Endodermal cell (in vitro differentiated cells): ENCODE data around the gene ANXA2R. TPM values are rescaled to one million over a fixed set of nuclear protein-coding genes. Genes with fewer than 3 reads are reported as not detected.

Experiments used
- DNase-seq: peaks from one replicate; pipeline ENCODE4 v3.0.0-alpha.2; 2017
- H3K27ac ChIP-seq: 2 replicates; pipeline ENCODE4 v1.5.1; 2013; ENCODE audit warnings: mild to moderate bottlenecking, low read depth, low read length, moderate library complexity
- H3K27me3 ChIP-seq: 2 replicates; pipeline ENCODE4 v1.6.1; 2013; ENCODE audit warnings: mild to moderate bottlenecking, low read length, moderate library complexity; ENCODE audit not compliant: insufficient read depth, control insufficient read depth, poor library complexity, severe bottlenecking
- H3K36me3 ChIP-seq: 2 replicates; pipeline ENCODE4 v1.7.0; 2013; ENCODE audit warnings: mild to moderate bottlenecking, low read length, moderate library complexity; ENCODE audit not compliant: control insufficient read depth, insufficient read depth
- H3K4me1 ChIP-seq: one replicate; pipeline ENCODE4 v1.7.0; 2013; ENCODE audit warnings: low read length; ENCODE audit not compliant: control insufficient read depth, insufficient read depth
- H3K4me3 ChIP-seq: 2 replicates; pipeline ENCODE4 v1.5.1; 2013; ENCODE audit warnings: mild to moderate bottlenecking, low read length, moderate library complexity
- H3K9ac ChIP-seq: 2 replicates; pipeline ENCODE4 v1.6.1; 2013; ENCODE audit warnings: mild to moderate bottlenecking, low read length, moderate library complexity; ENCODE audit not compliant: poor library complexity, severe bottlenecking; ENCODE audit errors: extremely low read depth
- H3K9me3 ChIP-seq: 2 replicates; pipeline ENCODE4 v1.6.1; 2013; ENCODE audit warnings: mild to moderate bottlenecking, low read length, moderate library complexity; ENCODE audit not compliant: control insufficient read depth
- H3K27ac Mint-ChIP-seq: 2 replicates; pipeline ENCODE4 v1.8.0; 2020; ENCODE audit warnings: mixed read lengths
- H3K27me3 Mint-ChIP-seq: 2 replicates; pipeline ENCODE4 v1.8.0; 2021; ENCODE audit warnings: mild to moderate bottlenecking, mixed read lengths; ENCODE audit not compliant: insufficient read depth
- H3K36me3 Mint-ChIP-seq: 2 replicates; pipeline ENCODE4 v1.8.0; 2020; ENCODE audit warnings: low read depth, mixed read lengths
- H3K4me1 Mint-ChIP-seq: 2 replicates; pipeline ENCODE4 v1.8.0; 2020; ENCODE audit warnings: mixed read lengths
- H3K4me3 Mint-ChIP-seq: 2 replicates; pipeline ENCODE4 v1.8.0; 2020; ENCODE audit warnings: mild to moderate bottlenecking, moderate library complexity, mixed read lengths
- H3K9me3 Mint-ChIP-seq: 2 replicates; pipeline ENCODE4 v1.8.0; 2020; ENCODE audit warnings: mild to moderate bottlenecking, mixed read lengths
- WGBS, 2 experiments: methylation state at CpG; one replicate each; pipeline versions ENCODE4 v1.1.5 to v1.1.7; 2013; ENCODE audit warnings: missing lambda C conversion rate in 2 of 2, mixed read lengths in 1 of 2; ENCODE audit not compliant: insufficient coverage in 1 of 2, insufficient read length in 1 of 2; 5-methylcytosine and 5-hydroxymethylcytosine counted together
- total RNA-seq, 2 donors: library from RNA; stranded (reverse); fragmentation: NEBNext Ultra II Directional in 1 of 2; extraction: Animal tissue kit (Norgen Biotek cat#: 25700) in 1 of 2; gene quantifications; 2 replicates in 1 of 2; 3 replicates in 1 of 2; pipeline ENCODE4 v1.2.1, GENCODE V29; 2021
- TF ChIP-seq, protein P1 (sequence below): fragments of 200-600 bp; sonication (generic); conservative IDR thresholded peaks from 2 replicates; pipeline ENCODE4 v1.5.0; 2021; ENCODE audit warnings: antibody characterized with exemption, mild to moderate bottlenecking

The ANXA2R gene
- total RNA-seq, 2 donors from 2014 or later, result 0.73 to 0.97 TPM

DNA sequence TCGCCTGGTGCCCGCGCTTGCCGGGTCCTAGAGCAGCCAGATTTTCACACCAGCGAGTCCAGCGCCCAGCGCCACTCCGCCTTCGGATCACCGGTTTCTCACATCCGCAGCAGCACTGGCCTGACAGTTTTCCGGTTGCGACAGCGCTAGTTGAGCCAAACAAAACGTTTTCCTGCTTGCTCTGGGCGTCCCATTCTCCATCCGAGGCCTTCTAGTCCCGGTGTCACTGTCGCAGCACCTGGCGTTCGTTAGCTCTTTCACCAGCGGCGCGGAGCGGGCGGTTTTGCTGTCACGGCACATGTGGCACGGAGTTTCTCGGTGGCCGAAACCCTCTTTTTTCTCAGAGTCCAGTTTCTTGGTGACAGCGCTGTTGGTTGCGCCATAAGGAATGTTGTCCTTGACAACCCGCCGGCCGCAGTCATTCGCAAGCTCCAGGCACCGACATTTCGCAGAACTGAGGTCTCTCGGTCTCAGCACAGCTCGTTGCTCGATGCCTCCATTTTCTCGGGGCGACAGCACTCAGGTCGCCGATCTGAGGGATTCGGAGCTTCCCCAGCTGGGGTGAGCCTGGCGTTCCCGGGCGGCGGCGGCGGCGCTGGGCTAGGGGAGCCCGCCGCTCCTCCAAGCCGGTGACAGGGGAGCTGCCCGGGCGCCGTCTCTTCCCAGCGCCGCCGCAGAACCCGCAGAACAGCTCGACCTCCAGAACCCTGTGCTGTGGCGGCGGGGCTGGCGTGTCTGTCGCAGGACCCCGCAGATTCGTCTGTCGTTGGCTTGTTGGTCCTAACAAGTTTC, 47.8 kb downstream of the ANXA2R start:
- 2 to 3% methylated on average over 45 to 71 of the region's 71 CpGs for WGBS, 2 experiments
- Histone ChIP-seq H3K27me3 (peaks cover 72% of the 10 kb centered on the region), H3K27ac (no peak overlapping the region), H3K9me3 (peaks cover 33% of the 10 kb centered on the region), H3K4me1 (no peaks in the 10 kb centered on the region), H3K9ac (peak overlapping the region; percentile 35), H3K36me3 (no peaks in the 10 kb centered on the region), H3K4me3 (peak overlapping the region; percentile 83)
- peaks cover 89% of the 10 kb centered on the region for H3K27me3 Mint-ChIP-seq
- peak overlapping the region; percentile 75 for H3K27ac Mint-ChIP-seq
- H3K4me3 Mint-ChIP-seq, result peak overlapping the region; percentile 65
- DNase-seq, result peak; percentile 90
- H3K36me3 Mint-ChIP-seq, result no peaks in the 10 kb centered on the region
- H3K4me1 Mint-ChIP-seq, result peaks cover 2% of the 10 kb centered on the region
- peaks cover 40% of the 10 kb centered on the region for H3K9me3 Mint-ChIP-seq
- TF ChIP-seq, protein P1, sequence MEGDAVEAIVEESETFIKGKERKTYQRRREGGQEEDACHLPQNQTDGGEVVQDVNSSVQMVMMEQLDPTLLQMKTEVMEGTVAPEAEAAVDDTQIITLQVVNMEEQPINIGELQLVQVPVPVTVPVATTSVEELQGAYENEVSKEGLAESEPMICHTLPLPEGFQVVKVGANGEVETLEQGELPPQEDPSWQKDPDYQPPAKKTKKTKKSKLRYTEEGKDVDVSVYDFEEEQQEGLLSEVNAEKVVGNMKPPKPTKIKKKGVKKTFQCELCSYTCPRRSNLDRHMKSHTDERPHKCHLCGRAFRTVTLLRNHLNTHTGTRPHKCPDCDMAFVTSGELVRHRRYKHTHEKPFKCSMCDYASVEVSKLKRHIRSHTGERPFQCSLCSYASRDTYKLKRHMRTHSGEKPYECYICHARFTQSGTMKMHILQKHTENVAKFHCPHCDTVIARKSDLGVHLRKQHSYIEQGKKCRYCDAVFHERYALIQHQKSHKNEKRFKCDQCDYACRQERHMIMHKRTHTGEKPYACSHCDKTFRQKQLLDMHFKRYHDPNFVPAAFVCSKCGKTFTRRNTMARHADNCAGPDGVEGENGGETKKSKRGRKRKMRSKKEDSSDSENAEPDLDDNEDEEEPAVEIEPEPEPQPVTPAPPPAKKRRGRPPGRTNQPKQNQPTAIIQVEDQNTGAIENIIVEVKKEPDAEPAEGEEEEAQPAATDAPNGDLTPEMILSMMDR, result no peak

DNA sequence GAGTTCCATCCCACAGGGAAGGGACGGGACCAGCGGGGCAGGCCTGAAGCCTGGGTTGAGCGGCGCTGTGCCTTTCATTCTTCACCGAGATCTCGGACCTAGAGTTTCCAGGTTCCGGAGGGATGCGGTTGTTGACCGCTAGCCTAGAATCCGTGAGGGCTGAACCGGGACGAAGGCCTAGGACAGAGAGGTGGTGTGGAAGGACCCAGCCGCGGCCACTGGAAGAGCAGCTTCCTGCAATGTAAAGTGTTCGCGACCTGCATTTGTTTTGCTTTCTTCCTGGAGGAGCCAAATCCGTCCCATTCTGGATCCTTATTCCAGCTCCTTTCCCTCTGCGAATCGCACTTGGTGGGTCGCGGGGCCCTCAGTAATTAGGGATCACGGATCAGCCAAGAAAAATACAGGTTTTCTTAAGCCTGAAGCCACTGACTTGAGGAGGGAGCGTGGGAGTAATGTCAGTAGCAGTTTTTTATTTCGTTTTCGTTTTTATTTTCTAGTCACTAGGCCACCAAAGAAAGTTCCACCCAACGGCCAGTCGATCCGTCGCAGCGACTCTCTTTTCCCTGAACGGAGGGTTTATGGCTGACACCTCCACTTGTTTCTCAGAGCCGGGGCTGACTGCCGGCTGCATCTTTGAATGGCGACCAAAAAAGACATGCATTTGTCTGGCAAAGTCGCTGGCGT, 48.6 kb downstream of the ANXA2R start:
- Mint-ChIP-seq H3K27me3 (peaks cover 83% of the 10 kb centered on the region), H3K27ac (peak overlapping the region; percentile 75), H3K4me3 (peak overlapping the region; percentile 65), H3K9me3 (peaks cover 40% of the 10 kb centered on the region), H3K36me3 (no peaks in the 10 kb centered on the region), H3K4me1 (peaks cover 2% of the 10 kb centered on the region)
- Histone ChIP-seq H3K27me3 (peaks cover 66% of the 10 kb centered on the region), H3K9ac (no peak overlapping the region), H3K36me3 (no peaks in the 10 kb centered on the region), H3K9me3 (peaks cover 33% of the 10 kb centered on the region), H3K27ac (no peak overlapping the region), H3K4me1 (no peaks in the 10 kb centered on the region), H3K4me3 (peak overlapping the region; percentile 83)
- WGBS, 2 experiments, result 45 to 48% methylated on average over 27 to 36 of the region's 36 CpGs
- peak; percentile 64 for DNase-seq
- TF ChIP-seq, protein P1, result no peak

DNA sequence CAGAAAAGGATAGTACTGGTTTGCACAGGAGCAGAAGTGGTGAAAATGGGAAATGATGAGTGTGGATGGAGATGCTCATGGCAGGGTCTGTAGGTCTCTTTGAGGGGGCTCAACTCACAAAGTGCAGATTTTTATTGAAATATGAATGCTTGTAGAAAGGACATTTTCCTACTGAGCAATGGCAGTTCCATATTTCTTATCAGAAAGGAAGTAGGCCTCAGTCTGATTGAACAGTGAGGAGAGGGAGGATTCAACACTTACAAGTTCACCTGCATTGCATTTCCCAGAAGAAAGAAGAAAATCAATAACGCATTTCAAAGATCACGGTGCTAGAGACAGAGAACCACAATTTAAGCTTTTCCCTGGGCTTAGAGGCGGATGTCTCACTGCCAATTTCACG, 49.2 kb downstream of the ANXA2R start:
- H3K9me3 ChIP-seq, result peaks cover 33% of the 10 kb centered on the region
- no peaks in the 10 kb centered on the region for H3K36me3 ChIP-seq
- no peak overlapping the region for H3K27ac ChIP-seq
- H3K4me3 ChIP-seq, result no peak overlapping the region
- DNase-seq, result no peak
- H3K9ac ChIP-seq, result no peak overlapping the region
- H3K27me3 ChIP-seq, result peaks cover 59% of the 10 kb centered on the region
- H3K4me3 Mint-ChIP-seq, result peak overlapping the region; percentile 65
- peaks cover 2% of the 10 kb centered on the region for H3K4me1 Mint-ChIP-seq
- TF ChIP-seq, protein P1, result no peak
- H3K4me1 ChIP-seq, result no peaks in the 10 kb centered on the region
- peaks cover 81% of the 10 kb centered on the region for H3K27me3 Mint-ChIP-seq
- peaks cover 42% of the 10 kb centered on the region for H3K9me3 Mint-ChIP-seq
- H3K36me3 Mint-ChIP-seq, result no peaks in the 10 kb centered on the region
- 93 to 97% methylated on average over 4 of the region's 4 CpGs for WGBS, 2 experiments
- H3K27ac Mint-ChIP-seq, result no peak overlapping the region

Other genes with a start within 250 kb of the ANXA2R start
- gene SELENOP, start 228.4 kb downstream of the ANXA2R start, total RNA-seq, result 100 to 1,000 TPM in 1 of 2 donors, 10 to 100 TPM in 1; 79.8 to 121 TPM
- gene ZNF131, start 80.6 kb upstream of the ANXA2R start, total RNA-seq, result 10 to 100 TPM; 36.9 to 44.3 TPM
- gene NIM1K, start 151.9 kb upstream of the ANXA2R start, total RNA-seq, result not detected